Measurements from ENCODE around the gene SLIT3.
"Not testable (repeated sequence)": the region's sequence is repeated elsewhere in the genome, so short reads cannot be mapped to it uniquely, and the experiment has no call there.

SLIT3 gene

DNA sequence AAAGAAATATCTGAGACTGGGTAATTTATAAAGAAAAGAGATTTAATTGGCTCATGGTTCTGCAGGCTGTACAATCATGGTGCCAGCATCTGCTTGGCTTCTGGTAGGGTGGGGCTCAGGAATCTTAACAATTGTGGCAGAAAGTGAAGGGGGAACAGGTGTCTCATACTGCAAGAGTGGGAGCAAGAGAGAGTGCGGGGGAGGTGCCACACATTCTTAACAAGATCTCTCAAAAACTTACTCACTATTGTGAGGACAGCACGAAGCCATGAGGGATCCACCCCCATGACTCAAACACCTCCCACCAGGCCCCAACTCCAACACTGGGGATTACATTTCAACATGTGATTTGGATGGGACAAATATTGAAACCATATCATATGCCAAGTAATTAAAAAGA, 651.6 kb downstream of the SLIT3 start:
- DNase-seq (ENCODE audit: low read depth, low spot score) = no peak

DNA sequence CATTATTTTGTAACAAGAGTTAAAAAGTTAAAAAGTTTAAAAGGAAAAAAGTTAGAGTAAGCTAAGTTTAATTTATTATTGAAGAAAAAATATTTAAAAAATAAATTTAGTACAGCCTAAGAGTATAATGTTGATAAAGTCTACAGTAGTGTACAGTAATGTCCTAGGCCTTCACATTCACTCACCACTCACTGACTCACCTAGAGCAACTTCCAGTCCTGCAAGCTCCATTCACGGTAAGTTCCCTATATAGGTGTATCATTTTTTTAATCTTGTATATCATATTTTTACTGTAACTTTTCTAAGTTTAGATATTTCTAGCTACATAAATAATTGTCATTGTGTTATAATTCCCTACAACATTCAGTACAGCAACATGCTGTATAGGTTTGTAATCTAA, 652.4 kb downstream of the SLIT3 start:
- DNase-seq (ENCODE audit: low read depth, low spot score) = no peak

DNA sequence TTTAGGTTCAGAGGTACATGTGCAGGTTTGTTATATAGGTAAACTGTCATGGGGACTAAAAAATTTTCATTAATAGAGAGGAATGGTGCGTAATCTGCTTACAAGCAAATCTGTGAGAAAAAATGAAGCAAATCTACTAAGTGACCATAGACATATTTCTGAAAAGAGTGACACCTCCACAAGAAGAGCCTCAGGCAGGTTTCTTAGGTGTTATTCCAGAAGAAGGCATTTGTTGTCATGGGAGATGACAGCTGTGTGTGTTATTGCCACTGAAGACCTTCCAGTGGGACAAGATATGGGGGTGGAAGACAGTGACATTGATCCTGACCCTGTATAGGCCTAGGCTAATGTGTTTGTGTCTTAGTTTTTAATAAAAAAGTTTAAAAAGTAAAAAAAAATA, 652.9 kb downstream of the SLIT3 start:
- DNase-seq (ENCODE audit: low read depth, low spot score) = no peak

DNA sequence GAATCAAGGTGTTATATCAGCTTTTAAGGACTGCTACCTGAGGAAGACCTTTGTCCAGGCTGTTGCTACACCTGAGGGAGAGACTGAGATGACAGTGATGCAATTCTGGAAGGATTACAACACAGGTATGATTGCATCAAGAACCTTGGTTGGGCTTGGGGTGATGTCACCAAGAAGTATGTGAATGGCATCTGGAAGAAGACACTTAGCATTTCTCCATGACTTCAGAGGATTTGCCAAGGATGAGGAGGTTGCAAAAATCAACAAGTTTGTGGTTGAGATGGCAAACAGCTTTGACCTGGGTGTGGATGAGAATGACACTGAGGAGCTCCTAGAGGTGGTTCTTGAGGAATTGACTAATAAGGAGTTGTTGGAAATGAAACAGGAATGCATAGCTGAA, 653.9 kb downstream of the SLIT3 start:
- no peak for DNase-seq (ENCODE audit: low read depth, low spot score)

DNA sequence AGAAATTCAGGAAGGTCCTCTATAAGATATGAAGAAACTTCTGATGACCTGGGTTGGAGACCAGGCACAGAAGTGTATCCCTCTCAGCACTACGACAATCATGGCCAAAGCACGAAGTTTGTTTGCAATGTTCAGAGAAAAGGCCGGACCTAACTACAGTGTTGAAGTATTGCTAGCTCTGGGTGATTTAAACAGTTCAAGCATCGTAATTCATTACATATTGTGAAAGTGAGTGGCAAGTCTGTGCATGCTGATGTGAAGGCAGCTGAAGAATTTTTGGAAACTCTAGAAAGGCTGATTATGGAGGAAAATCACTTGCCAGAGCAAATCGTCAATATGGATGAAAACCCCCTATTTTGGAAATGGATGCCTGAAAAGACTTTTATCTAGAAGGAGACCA, 654.6 kb downstream of the SLIT3 start:
- no peak for DNase-seq (ENCODE audit: low read depth, low spot score)

DNA sequence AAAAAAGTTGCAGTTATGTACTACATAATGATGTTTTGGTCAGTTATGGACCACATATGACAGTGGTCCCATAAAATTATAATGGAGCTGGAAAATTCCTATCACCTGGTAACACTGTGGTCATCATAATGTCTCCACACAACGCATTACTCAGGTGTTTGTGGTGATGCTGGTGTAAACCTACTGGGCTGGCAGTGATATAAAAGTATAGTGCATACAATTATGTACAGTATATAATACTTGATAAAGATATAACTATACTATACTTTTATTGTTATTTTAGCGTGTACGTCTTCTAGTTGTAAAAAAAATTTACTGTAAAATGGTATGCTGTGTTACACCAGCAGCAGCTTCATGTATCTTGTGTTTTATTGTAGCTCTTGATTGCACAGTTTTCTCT, 655.7 kb downstream of the SLIT3 start:
- DNase-seq (ENCODE audit: low read depth, low spot score) = no peak

DNA sequence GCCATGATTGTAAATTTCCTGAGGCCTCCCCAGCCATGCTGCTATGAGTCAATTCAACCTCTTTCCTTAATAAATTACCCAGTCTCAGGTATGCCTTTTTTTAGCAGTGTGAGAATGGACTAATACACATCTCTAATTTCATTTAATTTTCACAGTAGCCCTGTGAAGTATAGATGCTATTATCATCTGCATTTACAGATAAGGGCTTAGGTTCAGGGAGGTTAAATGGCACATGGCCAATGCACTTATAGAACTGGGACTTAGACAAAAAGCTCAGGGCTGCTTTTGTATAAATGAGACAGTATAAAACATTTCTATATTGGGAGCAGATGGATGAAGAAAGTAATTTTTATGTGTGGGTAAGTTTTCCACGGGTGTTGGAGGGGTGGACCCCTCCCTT, 658.9 kb downstream of the SLIT3 start:
- DNase-seq (ENCODE audit: low read depth, low spot score) = no peak

DNA sequence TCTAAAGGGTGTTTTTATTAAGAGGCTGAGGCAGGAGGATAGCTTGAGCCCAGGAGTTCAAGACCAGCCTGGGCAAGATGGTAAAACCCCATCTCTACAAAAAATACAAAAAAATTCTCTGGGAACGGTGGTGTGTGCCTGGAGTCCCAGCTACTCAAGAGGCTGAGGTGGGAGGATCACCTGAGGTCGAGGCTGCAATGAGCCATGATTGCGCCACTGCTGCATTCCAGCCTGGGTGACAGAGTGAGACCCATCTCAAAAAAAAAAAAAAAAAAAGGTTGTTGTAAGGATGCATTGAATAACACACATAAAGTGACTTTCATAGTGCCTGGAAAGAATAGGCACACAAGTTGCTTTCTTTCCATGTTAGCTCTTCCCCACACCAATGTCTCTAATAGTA, 662.1 kb downstream of the SLIT3 start:
- not testable (repeated sequence) for DNase-seq (ENCODE audit: low read depth, low spot score)

DNA sequence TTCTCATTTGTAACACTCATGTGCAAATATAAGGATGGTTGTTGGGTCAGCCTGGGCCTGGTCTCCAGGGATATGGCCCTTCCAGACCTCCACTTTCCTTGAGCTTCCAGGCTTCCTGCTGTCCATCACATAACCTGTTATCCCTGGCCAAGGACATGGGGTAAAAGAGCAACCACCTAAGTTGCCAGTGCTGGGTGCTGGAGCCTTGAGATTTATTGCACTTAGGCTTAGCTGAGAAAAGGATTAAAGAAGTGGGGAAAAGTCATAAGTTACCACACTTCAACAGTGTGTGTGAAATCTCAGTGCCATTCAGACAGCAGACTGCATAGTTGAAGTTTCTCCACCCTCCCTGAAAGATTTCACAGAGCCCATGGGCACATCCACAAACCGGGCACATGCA, 663.1 kb downstream of the SLIT3 start:
- DNase-seq (ENCODE audit: low read depth, low spot score) = no peak

DNA sequence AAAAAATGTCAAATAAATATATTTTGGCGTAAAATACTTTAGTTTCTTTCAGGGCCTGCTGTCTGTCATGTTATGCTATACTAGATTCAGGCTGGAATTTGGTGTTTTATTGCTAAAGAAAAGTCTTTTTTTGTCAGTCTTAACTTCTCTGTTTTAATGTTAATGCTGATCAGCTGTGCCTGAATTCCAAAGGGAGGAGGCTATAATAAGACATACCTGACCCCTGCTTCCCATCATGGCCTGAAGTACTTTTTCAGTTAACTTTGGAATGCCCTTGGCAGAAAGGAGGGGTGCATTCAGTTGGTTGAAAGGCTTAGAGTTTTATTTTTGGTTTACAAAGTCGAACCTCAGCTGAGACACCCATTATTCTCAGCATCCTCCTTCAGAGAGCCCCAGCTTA, 663.7 kb downstream of the SLIT3 start:
- DNase-seq (ENCODE audit: low read depth, low spot score) = no peak

DNA sequence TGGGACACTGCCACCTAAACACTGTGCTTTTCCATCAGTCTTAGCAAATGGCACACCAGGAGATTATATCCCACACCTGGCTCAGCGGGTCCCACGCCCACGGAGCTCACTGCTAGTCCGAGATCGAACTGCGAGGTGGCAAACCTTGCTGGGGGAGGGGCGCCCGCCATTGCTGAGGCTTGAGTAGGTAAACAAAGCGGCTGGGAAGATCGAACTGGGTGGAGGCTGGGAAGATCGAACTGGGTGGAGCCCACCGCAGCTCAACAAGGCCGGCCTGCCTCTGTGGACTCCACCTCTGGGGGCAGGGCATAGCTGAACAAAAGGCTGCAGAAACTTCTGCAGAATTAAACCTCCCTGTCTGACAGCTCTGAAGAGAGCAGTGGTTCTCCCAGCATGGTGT, 670.0 kb downstream of the SLIT3 start:
- DNase-seq (ENCODE audit: low read depth, low spot score) = not testable (repeated sequence)

DNA sequence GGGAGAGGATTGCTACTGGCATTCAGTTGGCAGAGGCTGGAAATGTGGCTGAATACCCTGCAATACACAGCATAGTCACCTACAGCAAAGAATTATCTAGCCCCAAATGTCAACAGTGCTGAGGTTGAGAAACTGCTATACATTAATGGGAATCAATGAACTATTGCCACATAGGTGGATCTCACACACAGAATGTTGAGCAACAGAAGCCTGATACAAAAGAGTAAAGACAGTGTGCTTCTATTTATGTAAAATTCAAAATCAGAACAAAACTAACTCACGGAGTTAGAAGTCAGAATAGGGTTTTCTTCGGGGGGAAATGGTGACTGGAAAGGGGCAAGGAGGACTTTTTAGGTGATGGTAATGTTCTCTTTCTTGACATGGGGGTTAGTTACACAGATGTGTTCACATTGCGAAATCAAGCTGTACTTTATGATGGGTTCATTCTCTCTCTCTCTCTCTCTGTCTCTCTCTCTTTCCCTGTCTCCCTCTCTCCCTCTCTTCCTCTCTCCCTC, 676.0 kb downstream of the SLIT3 start:
- DNase-seq (ENCODE audit: low read depth, low spot score) = no peak

DNA sequence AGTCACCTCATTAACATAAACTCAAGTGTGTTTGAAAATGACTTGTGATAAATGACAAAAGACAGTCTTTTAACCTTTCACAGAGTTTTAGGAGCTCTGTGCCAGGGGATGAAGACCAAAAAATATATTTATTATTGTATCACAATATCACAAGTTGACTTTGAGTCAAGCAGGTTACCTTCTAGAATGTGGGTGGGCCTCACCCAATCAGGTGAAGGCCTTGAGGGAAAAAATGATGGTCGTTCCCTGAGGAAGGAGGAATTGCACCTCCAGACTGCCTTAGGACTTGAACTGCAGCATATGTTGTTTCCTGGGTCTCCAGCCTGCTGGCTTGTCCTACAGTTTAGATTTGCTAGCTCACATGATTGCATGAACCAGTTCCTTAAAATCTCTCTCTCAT, 680.1 kb downstream of the SLIT3 start:
- no peak for DNase-seq (ENCODE audit: low read depth, low spot score)

DNA sequence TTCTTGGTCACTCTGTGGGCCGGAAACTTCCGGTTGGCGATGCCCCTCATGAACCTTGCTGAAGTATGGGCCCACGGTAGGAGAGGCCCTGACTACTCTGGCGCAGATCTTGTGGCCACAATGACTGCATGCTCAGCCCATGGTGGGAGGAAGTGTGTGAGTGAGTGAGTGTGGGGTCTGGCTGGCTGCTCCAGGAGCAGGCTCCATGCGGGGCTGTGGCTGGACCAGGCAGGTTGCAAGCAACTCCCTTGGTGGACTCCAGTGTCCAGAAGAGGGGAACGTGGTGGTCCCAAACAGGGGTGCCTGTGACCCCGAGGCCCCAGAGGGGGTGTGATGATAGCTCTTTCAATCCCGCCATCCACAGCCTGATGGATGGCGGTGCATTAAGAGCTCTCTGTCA, 686.3 kb downstream of the SLIT3 start:
- no peak for DNase-seq (ENCODE audit: low read depth, low spot score)

DNA sequence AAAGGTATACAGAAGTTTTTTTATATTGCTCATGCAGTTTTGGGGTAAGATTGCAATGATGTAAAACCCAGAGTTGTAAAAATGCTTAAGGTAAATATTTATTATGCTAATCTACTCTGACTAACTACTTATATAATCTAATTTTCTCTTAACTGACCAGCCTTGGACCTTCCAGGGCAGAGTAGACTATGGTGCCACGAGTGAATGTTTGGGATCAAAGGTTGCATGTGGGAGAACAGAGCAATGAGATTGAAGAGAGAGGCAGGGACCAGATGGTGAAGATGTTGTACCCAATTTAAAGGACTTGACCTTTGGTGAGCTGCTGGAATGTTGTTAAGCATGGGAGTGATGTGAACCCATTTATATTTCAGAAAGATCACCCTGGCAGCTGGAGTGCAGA, 686.9 kb downstream of the SLIT3 start:
- DNase-seq (ENCODE audit: low read depth, low spot score) = no peak

DNA sequence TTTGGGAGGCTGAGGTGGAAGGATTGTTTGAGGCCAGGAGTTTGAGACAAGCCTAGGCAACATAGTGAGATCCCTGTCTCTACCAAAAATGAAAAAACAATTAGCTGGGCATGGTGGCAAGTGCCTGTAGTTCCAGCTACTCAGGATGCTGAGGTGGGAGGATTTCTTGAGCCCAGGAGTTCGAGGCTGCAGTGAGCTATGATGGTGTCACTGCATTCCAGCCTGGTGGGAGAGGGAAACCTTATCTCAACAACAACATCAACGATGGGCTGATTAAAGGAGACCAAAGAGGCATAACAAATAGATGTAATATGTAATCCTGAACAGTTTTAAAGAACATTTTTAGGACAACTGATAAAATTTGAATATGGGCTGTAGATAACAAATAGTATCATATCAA, 687.5 kb downstream of the SLIT3 start:
- no peak for DNase-seq (ENCODE audit: low read depth, low spot score)

DNA sequence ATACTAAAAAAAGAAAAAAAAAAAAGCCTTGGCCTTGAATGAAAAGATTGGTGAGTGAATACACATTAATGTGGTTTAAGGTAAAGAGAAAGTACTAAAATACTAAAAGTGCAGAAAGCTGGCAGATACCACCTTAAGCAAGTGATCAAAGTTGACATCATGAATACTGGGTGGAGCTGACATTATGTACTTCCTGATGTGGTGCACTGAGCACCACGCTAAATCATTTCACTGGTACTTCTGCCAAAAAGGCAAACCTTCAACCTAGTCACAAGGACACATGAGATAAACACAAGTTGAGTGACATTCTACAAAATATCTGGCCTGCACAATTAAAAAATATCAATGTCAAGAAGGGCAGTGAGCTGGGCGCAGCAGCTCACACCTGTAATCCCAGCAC, 687.9 kb downstream of the SLIT3 start:
- no peak for DNase-seq (ENCODE audit: low read depth, low spot score)

DNA sequence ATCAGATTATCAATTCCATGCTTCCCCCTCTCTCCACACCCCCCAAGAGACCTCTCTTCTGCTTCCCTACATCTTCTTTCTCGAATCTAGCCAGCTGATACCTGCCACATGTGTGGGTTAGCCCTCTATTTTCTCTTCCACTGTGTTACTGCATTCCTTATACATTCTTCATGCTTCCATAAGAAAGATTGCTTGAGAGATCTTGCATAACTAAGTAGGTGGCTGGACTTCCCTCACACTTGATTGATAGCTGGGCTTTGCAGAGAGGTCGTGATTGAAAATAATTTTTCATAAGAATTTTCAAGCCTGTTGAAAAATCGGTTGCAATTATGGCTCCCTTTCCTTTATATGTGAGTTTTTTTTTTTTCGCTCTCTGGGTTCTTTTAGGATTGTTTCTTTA, 688.8 kb downstream of the SLIT3 start:
- peak; percentile 41 for DNase-seq (ENCODE audit: low read depth, low spot score)
